Neural cell (in vitro differentiated cells): Measurements from ENCODE around the gene ABHD14A. TPM values are rescaled to one million over a fixed set of nuclear protein-coding genes. Genes with fewer than 3 reads are reported as not detected.

Experiments
- H2AFZ ChIP-seq: fragments of 200-600, 300-800 bp; sonication (generic), shearing (Covaris generic); 2 replicates; pipeline ENCODE4 v1.6.0; 2014; ENCODE audit warnings: low read depth, mild to moderate bottlenecking, antibody characterized with exemption, low read length, moderate library complexity
- H3F3A ChIP-seq: fragments of 200-600 bp; shearing (Covaris generic); 2 replicates; pipeline ENCODE4 v1.6.1; 2016; ENCODE audit warnings: mild to moderate bottlenecking, moderate library complexity, mixed read lengths, antibody characterized with exemption, low read length; ENCODE audit not compliant: insufficient read depth, poor library complexity, severe bottlenecking
- H3K27ac ChIP-seq: fragments of 200-600, 300-800 bp; sonication (generic), shearing (Covaris generic); 2 replicates; pipeline ENCODE4 v1.5.1; 2014; ENCODE audit warnings: mild to moderate bottlenecking, low read length, moderate library complexity
- H3K27me3 ChIP-seq: fragments of 300-800, 200-600 bp; sonication (generic), shearing (Covaris generic); 2 replicates; pipeline ENCODE4 v1.6.0; 2014; ENCODE audit warnings: mild to moderate bottlenecking, low read depth, low read length, moderate library complexity; ENCODE audit not compliant: insufficient read depth
- H3K36me3 ChIP-seq: fragments of 300-800, 200-600 bp; sonication (generic), shearing (Covaris generic); 2 replicates; pipeline ENCODE4 v1.5.1; 2014; ENCODE audit warnings: mild to moderate bottlenecking, antibody characterized with exemption, low read length, moderate library complexity; ENCODE audit not compliant: insufficient read depth
- H3K4me2 ChIP-seq: fragments of 300-800, 200-600 bp; sonication (generic), shearing (Covaris generic); 2 replicates; pipeline ENCODE4 v1.6.0; 2014; ENCODE audit warnings: mild to moderate bottlenecking, low read length
- H3K4me3 ChIP-seq: fragments of 300-800, 200-600 bp; sonication (generic), shearing (Covaris generic); 2 replicates; pipeline ENCODE4 v1.5.1; 2014; ENCODE audit warnings: mild to moderate bottlenecking, low read length, moderate library complexity
- H3K79me2 ChIP-seq: fragments of 200-600 bp; shearing (Covaris generic); replicated peaks from 2 replicates; pipeline ENCODE4 v1.6.0; 2014; ENCODE audit warnings: mild to moderate bottlenecking, low read length, moderate library complexity; ENCODE audit not compliant: insufficient read depth
- H3K9ac ChIP-seq: fragments of 300-800, 200-600 bp; sonication (generic), shearing (Covaris generic); 2 replicates; pipeline ENCODE4 v1.6.1; 2016; ENCODE audit warnings: mild to moderate bottlenecking, low read length, mixed read lengths
- H3K9me2 ChIP-seq: fragments of 200-600 bp; shearing (Covaris generic); 2 replicates; pipeline ENCODE4 v1.6.1; 2016; ENCODE audit warnings: mild to moderate bottlenecking, low read length, mixed read lengths; ENCODE audit not compliant: insufficient read depth
- H3K9me3 ChIP-seq: fragments of 200-600, 300-800 bp; sonication (generic), shearing (Covaris generic); 2 replicates; pipeline ENCODE4 v1.6.1; 2016; ENCODE audit warnings: mild to moderate bottlenecking, mixed run types, low read length, moderate library complexity, mixed read lengths
- H4K20me1 ChIP-seq: fragments of 200-600 bp; shearing (Covaris generic); 2 replicates; pipeline ENCODE4 v1.6.1; 2016; ENCODE audit warnings: mild to moderate bottlenecking, mixed run types; ENCODE audit not compliant: insufficient read depth
- CTCF ChIP-seq: fragments of 450-650 bp; IDR thresholded peaks from 2 replicates; pipeline ENCODE4 v1.5.1; 2014; ENCODE audit warnings: antibody characterized with exemption, mild to moderate bottlenecking, moderate library complexity; ENCODE audit not compliant: poor library complexity, severe bottlenecking
- EP300 ChIP-seq: fragments of 450-650 bp; conservative IDR thresholded peaks from 2 replicates; pipeline ENCODE4 v1.6.1; 2014; ENCODE audit warnings: antibody characterized with exemption, mild to moderate bottlenecking, moderate library complexity; ENCODE audit not compliant: poor library complexity, severe bottlenecking
- EZH2 ChIP-seq: fragments of 200-600, 300-800 bp; shearing (Covaris generic), sonication (generic); IDR thresholded peaks from 2 replicates; pipeline ENCODE4 v1.6.1; 2014; ENCODE audit warnings: antibody characterized with exemption, low read length, borderline replicate concordance, mild to moderate bottlenecking; ENCODE audit not compliant: insufficient read depth, poor library complexity, severe bottlenecking
- MXI1 ChIP-seq: fragments of 450-650 bp; conservative IDR thresholded peaks from 2 replicates; pipeline ENCODE4 v1.6.1; 2014; ENCODE audit warnings: antibody characterized with exemption, mild to moderate bottlenecking; ENCODE audit not compliant: poor library complexity, severe bottlenecking
- POLR2AphosphoS5 ChIP-seq: IDR thresholded peaks from 2 replicates; pipeline ENCODE4 v1.6.1; 2012
- RAD21 ChIP-seq: fragments of 450-650 bp; conservative IDR thresholded peaks from 2 replicates; pipeline ENCODE4 v1.6.1; 2014; ENCODE audit warnings: antibody characterized with exemption, mild to moderate bottlenecking, moderate library complexity
- REST ChIP-seq: IDR thresholded peaks from 2 replicates; pipeline ENCODE4 v1.6.1; 2012; ENCODE audit warnings: borderline replicate concordance
- SMC3 ChIP-seq: fragments of 450-650 bp; conservative IDR thresholded peaks from 2 replicates; pipeline ENCODE4 v1.6.1; 2014; ENCODE audit warnings: antibody characterized with exemption, mild to moderate bottlenecking, moderate library complexity; ENCODE audit not compliant: poor library complexity
- TAF1 ChIP-seq: IDR thresholded peaks from 2 replicates; pipeline ENCODE4 v1.6.1; 2012; ENCODE audit warnings: low read depth
- polyA plus RNA-seq: library from polyadenylated mRNA; depleted of rRNA; stranded (reverse); fragments of >200 nt; gene quantifications from 2 replicates; pipeline ENCODE4 v1.2.3, GENCODE V29; 2014

Gene ABHD14A
- polyA plus RNA-seq, 1 donor from 2014 or later = 57.8 TPM

- no peak overlapping the region for H3K27ac ChIP-seq
- no peak overlapping the region for H3K4me3 ChIP-seq
- H2AFZ ChIP-seq = no peak overlapping the region
- no peak overlapping the region for H3K9ac ChIP-seq
- H3F3A ChIP-seq = no peaks in the 10 kb centered on the region
- H3K4me2 ChIP-seq = no peak overlapping the region
- H4K20me1 ChIP-seq = no peaks in the 10 kb centered on the region
- H3K27me3 ChIP-seq = no peaks in the 10 kb centered on the region
- no peaks in the 10 kb centered on the region for H3K36me3 ChIP-seq
- H3K79me2 ChIP-seq = peaks cover 23% of the 10 kb centered on the region
- TF ChIP-seq REST (no peak), EP300 (no peak), MXI1 (no peak), RAD21 (no peak), POLR2AphosphoS5 (no peak), TAF1 (no peak)
- H3K9me2 ChIP-seq = no peaks in the 10 kb centered on the region
- no peaks in the 10 kb centered on the region for H3K9me3 ChIP-seq
These were observed 5.0 kb upstream of the ABHD14A start for GRCh38 chr3:51969841-51970240.

GRCh38 chr3:51970606-51971300 is 4.1 kb upstream of the ABHD14A start:
- Histone ChIP-seq H3K9me2 (no peaks in the 10 kb centered on the region), H3K27me3 (no peaks in the 10 kb centered on the region), H3F3A (no peaks in the 10 kb centered on the region), H3K79me2 (peaks cover 14% of the 10 kb centered on the region), H3K9me3 (no peaks in the 10 kb centered on the region), H2AFZ (no peak overlapping the region), H3K36me3 (no peaks in the 10 kb centered on the region), H3K27ac (no peak overlapping the region), H4K20me1 (no peaks in the 10 kb centered on the region), H3K4me2 (no peak overlapping the region), H3K4me3 (no peak overlapping the region), H3K9ac (no peak overlapping the region)
- TF ChIP-seq SMC3 = no peak
- no peak for TF ChIP-seq CTCF
- TF ChIP-seq EP300 = no peak
- TF ChIP-seq REST = no peak
- no peak for TF ChIP-seq POLR2AphosphoS5
- TF ChIP-seq TAF1 = no peak
- TF ChIP-seq MXI1 = no peak
- no peak for TF ChIP-seq RAD21
- no peak for TF ChIP-seq EZH2
